CD14-positive monocyte (primary cell): ENCODE measurements around the gene NEK9. TPM values are rescaled to one million over a fixed set of nuclear protein-coding genes. Genes with fewer than 3 reads are reported as not detected.

Experiments used
- DNase-seq, 3 donors: peaks; one replicate each; pipeline ENCODE4 v3.0.0-alpha.2; 2011 to 2022
- H2AFZ ChIP-seq: 2 replicates; pipeline ENCODE4 v1.6.0; 2012; ENCODE audit warnings: mild to moderate bottlenecking, low read depth, low read length, inconsistent platforms; ENCODE audit not compliant: insufficient read depth, poor library complexity, severe bottlenecking
- H3K27ac ChIP-seq, 2 donors: 1 replicate in 1 of 2; 2 replicates in 1 of 2; pipeline ENCODE4 v1.5.1; 2012 to 2013; ENCODE audit warnings: low read length in 2 of 2, control low read depth in 1 of 2, inconsistent platforms in 1 of 2, low read depth in 1 of 2, mild to moderate bottlenecking in 1 of 2
- H3K27me3 ChIP-seq, 2 donors: one replicate each; pipeline versions ENCODE4 v1.6.0 to v1.6.1; 2011 to 2013; ENCODE audit warnings: low read length in 2 of 2; ENCODE audit not compliant: control insufficient read depth in 2 of 2, insufficient read depth in 2 of 2
- H3K36me3 ChIP-seq, 2 donors: replicated peaks in 1 of 2; 1 replicate in 1 of 2; 2 replicates in 1 of 2; pipeline versions ENCODE4 v1.5.1 to v1.6.1; 2012 to 2013; ENCODE audit warnings: low read length in 2 of 2, control low read depth in 1 of 2, inconsistent platforms in 1 of 2, mild to moderate bottlenecking in 1 of 2; ENCODE audit not compliant: insufficient read depth in 2 of 2, control insufficient read depth in 1 of 2
- H3K4me1 ChIP-seq, 2 donors: 1 replicate in 1 of 2; 2 replicates in 1 of 2; pipeline versions ENCODE4 v1.5.1 to v1.6.1; 2012 to 2013; ENCODE audit warnings: low read length in 2 of 2, control low read depth in 1 of 2, inconsistent platforms in 1 of 2, mild to moderate bottlenecking in 1 of 2, moderate library complexity in 1 of 2; ENCODE audit not compliant: insufficient read depth in 2 of 2, control insufficient read depth in 1 of 2
- H3K4me2 ChIP-seq: replicated peaks from 2 replicates; pipeline ENCODE3; 2012; ENCODE audit warnings: low read length, moderate library complexity, mild to moderate bottlenecking; ENCODE audit not compliant: poor library complexity, severe bottlenecking; ENCODE audit errors: extremely low read depth
- H3K4me3 ChIP-seq, 3 experiments: fragments of 200-600 bp in 1 of 3; sonication (generic) in 1 of 3; replicated peaks in 1 of 3; 1 replicate in 2 of 3; 2 replicates in 1 of 3; pipeline ENCODE4 v1.5.1; 2011 to 2013; ENCODE audit warnings: low read length in 3 of 3, mild to moderate bottlenecking in 3 of 3, control low read depth in 2 of 3, low read depth in 2 of 3, inconsistent platforms in 1 of 3, moderate library complexity in 1 of 3
- H3K79me2 ChIP-seq: 2 replicates; pipeline ENCODE4 v1.6.0; 2012; ENCODE audit warnings: mild to moderate bottlenecking, control low read depth, inconsistent platforms, low read length, moderate library complexity; ENCODE audit not compliant: insufficient read depth
- H3K9ac ChIP-seq: 2 replicates; pipeline ENCODE4 v1.6.0; 2017; ENCODE audit warnings: low read length, mild to moderate bottlenecking; ENCODE audit not compliant: insufficient read depth, poor library complexity, severe bottlenecking
- H3K9me3 ChIP-seq, 2 donors: replicated peaks in 1 of 2; 1 replicate in 1 of 2; 2 replicates in 1 of 2; pipeline versions ENCODE4 v1.5.1 to v1.6.1; 2012 to 2013; ENCODE audit warnings: low read length in 2 of 2, control low read depth in 1 of 2; ENCODE audit not compliant: control insufficient read depth in 1 of 2, insufficient read depth in 1 of 2
- H4K20me1 ChIP-seq: 2 replicates; pipeline ENCODE4 v1.6.0; 2012; ENCODE audit warnings: mild to moderate bottlenecking, low read length, control low read depth, moderate library complexity; ENCODE audit not compliant: insufficient read depth
- H3K27ac Mint-ChIP-seq, 7 donors: one replicate each; pipeline ENCODE4 v1.8.0; 2020; ENCODE audit warnings: mild to moderate bottlenecking in 7 of 7, mixed read lengths in 7 of 7, moderate library complexity in 6 of 7, inconsistent platforms in 2 of 7
- H3K27me3 Mint-ChIP-seq, 3 donors: one replicate each; pipeline ENCODE4 v1.8.0; 2021 to 2022; ENCODE audit warnings: low read depth in 3 of 3, mild to moderate bottlenecking in 3 of 3, mixed read lengths in 3 of 3, moderate library complexity in 3 of 3, inconsistent platforms in 1 of 3
- H3K36me3 Mint-ChIP-seq, 2 donors: one replicate each; pipeline ENCODE4 v1.8.0; 2020; ENCODE audit warnings: mixed read lengths in 2 of 2, inconsistent platforms in 1 of 2, mild to moderate bottlenecking in 1 of 2
- H3K4me1 Mint-ChIP-seq: one replicate; pipeline ENCODE4 v1.8.0; 2020; ENCODE audit warnings: mild to moderate bottlenecking, mixed read lengths
- H3K4me3 Mint-ChIP-seq, 2 donors: one replicate each; pipeline ENCODE4 v1.8.0; 2020; ENCODE audit warnings: mild to moderate bottlenecking in 2 of 2, mixed read lengths in 2 of 2, moderate library complexity in 1 of 2
- H3K9me3 Mint-ChIP-seq, 7 donors: one replicate each; pipeline ENCODE4 v1.8.0; 2020 to 2022; ENCODE audit warnings: mixed read lengths in 7 of 7, mild to moderate bottlenecking in 6 of 7, moderate library complexity in 6 of 7, inconsistent platforms in 2 of 7
- WGBS: methylation state at CpG from one replicate; pipeline ENCODE4 v1.1.5; 2013; ENCODE audit warnings: missing lambda C conversion rate; ENCODE audit not compliant: insufficient coverage; 5-methylcytosine and 5-hydroxymethylcytosine counted together
- intact Hi-C, 2 donors: fragments of 100-400 bp; cut with micrococcal nuclease; formaldehyde crosslinking; loops; one replicate each; pipeline versions ENCODE4 v1.15.0 to v1.15.1; 2023
- polyA plus RNA-seq, 3 donors: library from polyadenylated mRNA; depleted of rRNA in 1 of 3; unstranded in 2 of 3; stranded (reverse) in 1 of 3; fragments of 300-500 nt in 2 of 3; fragments of >200 nt in 1 of 3; fragmentation: Illumina TruSeq in 2 of 3; gene quantifications; 1 replicate in 2 of 3; 2 replicates in 1 of 3; pipeline ENCODE4 v1.2.3, GENCODE V29; 2012 to 2021
- TF ChIP-seq, protein P1 (sequence below): fragments of 200-600 bp; IDR thresholded peaks from one replicate; pipeline ENCODE4 v1.8.0; 2022; ENCODE audit warnings: antibody characterized with exemption, mild to moderate bottlenecking

The NEK9 gene
- polyA plus RNA-seq, 3 donors, result 8.9 to 27.8 (median 10.1) TPM

DNA sequence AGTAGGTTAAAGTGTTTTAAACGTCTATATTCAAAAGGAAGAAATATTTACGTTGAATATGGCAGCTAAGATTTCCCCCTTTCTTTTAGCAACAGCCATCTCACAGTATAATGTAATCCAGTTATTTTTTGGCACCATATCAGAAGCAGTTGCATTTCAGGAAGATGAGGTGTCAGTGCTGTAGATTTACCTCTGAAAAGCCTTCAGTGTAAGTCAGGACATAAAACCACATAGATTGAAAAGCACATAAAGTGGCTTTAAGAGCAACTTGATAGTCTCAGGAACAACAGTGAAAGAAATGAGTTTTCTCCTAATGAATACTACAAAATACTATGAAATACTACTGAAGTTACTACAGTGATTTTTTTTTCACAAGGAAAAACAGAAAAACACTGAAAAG lies 82.5 kb downstream of the NEK9 start:
- peaks cover 8 to 10% of the 10 kb centered on the region in 2 donors for H3K4me1 ChIP-seq
- no peak overlapping the region for H3K27ac ChIP-seq
- Mint-ChIP-seq H3K36me3 (peaks cover 28 to 40% of the 10 kb centered on the region in 2 donors), H3K27ac (no peak overlapping the region), H3K4me1 (peaks cover 17% of the 10 kb centered on the region), H3K4me3 (no peak overlapping the region), H3K9me3 (no peaks in the 10 kb centered on the region), H3K27me3 (no peaks in the 10 kb centered on the region)
- H3K27me3 ChIP-seq, result no peaks in the 10 kb centered on the region
- DNase-seq, result no peak
- H4K20me1 ChIP-seq, result no peaks in the 10 kb centered on the region
- TF ChIP-seq, protein P1, sequence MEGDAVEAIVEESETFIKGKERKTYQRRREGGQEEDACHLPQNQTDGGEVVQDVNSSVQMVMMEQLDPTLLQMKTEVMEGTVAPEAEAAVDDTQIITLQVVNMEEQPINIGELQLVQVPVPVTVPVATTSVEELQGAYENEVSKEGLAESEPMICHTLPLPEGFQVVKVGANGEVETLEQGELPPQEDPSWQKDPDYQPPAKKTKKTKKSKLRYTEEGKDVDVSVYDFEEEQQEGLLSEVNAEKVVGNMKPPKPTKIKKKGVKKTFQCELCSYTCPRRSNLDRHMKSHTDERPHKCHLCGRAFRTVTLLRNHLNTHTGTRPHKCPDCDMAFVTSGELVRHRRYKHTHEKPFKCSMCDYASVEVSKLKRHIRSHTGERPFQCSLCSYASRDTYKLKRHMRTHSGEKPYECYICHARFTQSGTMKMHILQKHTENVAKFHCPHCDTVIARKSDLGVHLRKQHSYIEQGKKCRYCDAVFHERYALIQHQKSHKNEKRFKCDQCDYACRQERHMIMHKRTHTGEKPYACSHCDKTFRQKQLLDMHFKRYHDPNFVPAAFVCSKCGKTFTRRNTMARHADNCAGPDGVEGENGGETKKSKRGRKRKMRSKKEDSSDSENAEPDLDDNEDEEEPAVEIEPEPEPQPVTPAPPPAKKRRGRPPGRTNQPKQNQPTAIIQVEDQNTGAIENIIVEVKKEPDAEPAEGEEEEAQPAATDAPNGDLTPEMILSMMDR, result no peak
- H3K9me3 ChIP-seq, result no peaks in the 10 kb centered on the region
- no peak overlapping the region for H2AFZ ChIP-seq
- H3K4me3 ChIP-seq, result no peak overlapping the region
- intact Hi-C loops, result no loop called here
- H3K9ac ChIP-seq, result no peak overlapping the region
- no peak overlapping the region for H3K4me2 ChIP-seq
- WGBS, result no CpG with 5 or more reads among the region's 2 CpGs
- peaks cover 26 to 30% of the 10 kb centered on the region in 2 donors for H3K36me3 ChIP-seq
- H3K79me2 ChIP-seq, result peaks cover 20% of the 10 kb centered on the region

DNA sequence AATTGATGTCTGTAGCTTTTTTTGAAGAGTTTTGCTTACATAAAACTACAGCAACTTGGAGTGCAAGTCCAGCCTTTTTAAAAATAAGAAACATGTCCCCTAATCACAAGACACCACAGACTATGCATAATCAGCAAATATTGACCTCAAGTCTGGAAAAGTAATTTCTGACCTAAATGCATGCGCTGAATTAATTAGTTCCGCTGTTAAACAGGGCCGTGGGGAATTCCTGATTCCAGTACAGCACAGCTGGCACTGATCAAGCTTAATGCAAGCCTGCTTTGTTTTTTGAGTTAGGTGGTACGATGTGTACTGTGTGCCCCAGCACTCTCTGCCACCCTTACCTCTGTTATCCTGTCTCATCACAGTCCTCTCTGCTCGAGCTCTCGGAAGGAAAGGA lies 84.8 kb downstream of the NEK9 start:
- peaks cover 39 to 56% of the 10 kb centered on the region in 2 donors for H3K36me3 Mint-ChIP-seq
- no peaks in the 10 kb centered on the region for H3K9me3 ChIP-seq
- H2AFZ ChIP-seq, result no peak overlapping the region
- no peak overlapping the region for H3K4me2 ChIP-seq
- H3K4me1 ChIP-seq, result no peaks in the 10 kb centered on the region
- H3K27ac ChIP-seq, result no peak overlapping the region
- 100% methylated on average over 2 of the region's 6 CpGs for WGBS
- H3K4me1 Mint-ChIP-seq, result peaks cover 6% of the 10 kb centered on the region
- H4K20me1 ChIP-seq, result no peaks in the 10 kb centered on the region
- DNase-seq, result no peak
- H3K27me3 ChIP-seq, result no peaks in the 10 kb centered on the region
- TF ChIP-seq, protein P1, result no peak
- no peak overlapping the region for H3K4me3 ChIP-seq
- intact Hi-C loops, result no loop called here
- no peak overlapping the region for H3K4me3 Mint-ChIP-seq
- no peaks in the 10 kb centered on the region for H3K79me2 ChIP-seq
- no peaks in the 10 kb centered on the region for H3K27me3 Mint-ChIP-seq
- no peaks in the 10 kb centered on the region for H3K9me3 Mint-ChIP-seq
- no peak overlapping the region for H3K27ac Mint-ChIP-seq
- H3K9ac ChIP-seq, result no peak overlapping the region
- peaks cover 33 to 47% of the 10 kb centered on the region in 2 donors for H3K36me3 ChIP-seq
